ENCODE measurements around the gene TUBB2A.

Gene TUBB2A

DNA sequence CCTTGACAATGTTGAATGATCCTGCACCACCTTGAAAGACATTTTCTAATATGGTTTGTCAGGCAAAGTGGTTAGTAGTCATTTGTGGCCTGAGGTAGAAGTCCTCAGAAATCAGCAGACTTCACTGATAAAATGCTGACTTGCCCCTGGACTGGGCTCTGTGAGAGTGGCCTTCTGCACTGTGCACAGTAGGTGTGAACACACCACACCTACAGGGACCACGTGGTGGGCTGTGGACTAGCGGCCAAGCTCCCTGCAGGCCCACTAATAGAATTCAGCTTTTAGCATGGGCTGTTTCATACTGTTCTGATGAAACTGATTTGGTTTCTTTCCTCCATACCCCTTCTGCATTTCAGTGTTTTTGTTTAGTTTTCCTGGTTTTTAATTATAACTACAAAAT lies 31.5 kb downstream of the TUBB2A start:
- in situ Hi-C loops (cut with HindIII; ENCODE audit: low sequenced_read_pairs) = no loop called here

DNA sequence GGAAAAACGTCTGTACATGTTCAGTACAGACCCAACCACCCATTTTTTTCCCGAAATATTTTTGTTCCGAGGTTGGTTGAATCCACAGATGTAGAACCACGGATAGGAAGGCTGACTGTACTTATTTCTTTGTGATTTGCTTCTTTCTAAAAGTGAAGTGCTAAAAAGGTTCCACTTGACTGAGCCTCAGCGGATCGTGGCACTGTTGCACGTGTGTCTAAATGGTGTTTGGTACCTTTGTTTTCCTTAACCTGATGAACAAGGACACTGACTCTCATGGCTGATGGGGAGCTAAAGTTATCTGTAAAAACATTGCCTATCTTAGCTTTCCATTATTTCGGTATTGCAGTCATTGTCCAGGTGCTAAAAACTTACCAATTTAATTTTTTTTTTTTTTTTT lies 32.7 kb downstream of the TUBB2A start:
- in situ Hi-C loops (cut with HindIII; ENCODE audit: low sequenced_read_pairs) = no loop called here

DNA sequence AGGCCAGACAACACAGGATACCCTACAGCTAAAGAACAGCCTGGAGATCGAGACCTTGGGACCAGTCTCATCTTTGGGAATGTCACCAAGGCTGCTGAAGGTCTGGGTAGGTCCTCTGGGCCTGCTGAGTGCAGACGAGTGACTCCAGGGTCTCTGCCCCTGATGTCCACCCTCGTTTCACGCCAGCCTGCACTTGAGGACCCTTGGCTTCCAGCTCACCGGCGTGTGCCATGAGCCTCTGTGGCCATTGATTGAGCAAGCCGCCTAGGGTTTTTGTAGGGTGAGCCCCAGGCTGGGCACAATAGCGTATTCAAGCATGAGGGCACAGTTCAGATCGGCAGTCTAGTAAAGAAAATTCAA lies 34.5 kb downstream of the TUBB2A start:
- in situ Hi-C loops (cut with HindIII; ENCODE audit: low sequenced_read_pairs) = no loop called here

DNA sequence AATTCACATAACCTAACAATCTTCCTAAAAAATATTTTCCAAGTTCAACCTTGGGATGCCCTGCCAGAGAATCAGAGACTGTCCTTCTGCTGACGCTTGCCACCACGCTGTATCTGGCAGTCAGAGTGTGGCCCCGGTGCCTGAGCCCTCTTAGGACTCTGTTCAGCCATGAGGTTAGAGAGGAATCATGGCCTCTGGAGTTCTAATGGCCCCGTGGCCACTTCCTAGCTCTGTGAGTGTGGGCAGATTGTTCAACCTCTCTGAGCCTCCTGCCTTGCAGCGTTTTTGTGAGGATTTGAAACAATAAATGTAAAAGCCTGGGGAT lies 36.6 kb downstream of the TUBB2A start:
- in situ Hi-C loops (cut with HindIII; ENCODE audit: low sequenced_read_pairs) = no loop called here

DNA sequence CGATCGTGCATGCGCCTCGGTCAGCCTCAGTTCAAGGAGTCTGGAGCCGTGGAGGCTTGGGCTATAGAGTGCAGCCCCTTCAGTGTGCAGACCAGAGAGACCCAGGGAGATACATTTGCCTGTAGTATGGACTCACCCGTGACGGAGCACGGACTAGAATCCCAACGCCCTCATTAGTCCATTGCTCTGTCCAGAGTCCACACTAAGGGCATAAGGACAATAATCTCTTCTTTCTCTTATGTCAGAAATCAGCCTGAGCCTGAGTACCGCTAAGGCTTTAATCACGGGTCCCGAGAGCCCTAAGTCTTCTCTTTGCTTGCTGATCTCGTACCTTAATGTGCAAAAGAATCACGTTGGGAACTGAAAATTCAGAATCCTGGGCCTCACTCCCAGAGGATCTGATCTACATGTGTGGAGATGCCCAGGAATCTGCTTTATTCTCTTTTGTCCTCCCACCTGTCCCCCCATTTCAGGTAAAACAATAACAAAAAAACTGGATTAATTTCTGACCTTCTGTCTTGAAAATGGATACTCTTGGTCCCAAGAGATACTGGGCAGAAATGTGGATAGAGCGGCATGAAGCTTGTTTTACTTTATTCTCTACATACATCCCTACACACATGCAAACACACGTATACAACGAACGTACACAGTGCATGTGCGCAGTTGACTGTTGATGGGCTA lies 38.2 kb downstream of the TUBB2A start:
- in situ Hi-C loops (cut with HindIII; ENCODE audit: low sequenced_read_pairs) = no loop called here

DNA sequence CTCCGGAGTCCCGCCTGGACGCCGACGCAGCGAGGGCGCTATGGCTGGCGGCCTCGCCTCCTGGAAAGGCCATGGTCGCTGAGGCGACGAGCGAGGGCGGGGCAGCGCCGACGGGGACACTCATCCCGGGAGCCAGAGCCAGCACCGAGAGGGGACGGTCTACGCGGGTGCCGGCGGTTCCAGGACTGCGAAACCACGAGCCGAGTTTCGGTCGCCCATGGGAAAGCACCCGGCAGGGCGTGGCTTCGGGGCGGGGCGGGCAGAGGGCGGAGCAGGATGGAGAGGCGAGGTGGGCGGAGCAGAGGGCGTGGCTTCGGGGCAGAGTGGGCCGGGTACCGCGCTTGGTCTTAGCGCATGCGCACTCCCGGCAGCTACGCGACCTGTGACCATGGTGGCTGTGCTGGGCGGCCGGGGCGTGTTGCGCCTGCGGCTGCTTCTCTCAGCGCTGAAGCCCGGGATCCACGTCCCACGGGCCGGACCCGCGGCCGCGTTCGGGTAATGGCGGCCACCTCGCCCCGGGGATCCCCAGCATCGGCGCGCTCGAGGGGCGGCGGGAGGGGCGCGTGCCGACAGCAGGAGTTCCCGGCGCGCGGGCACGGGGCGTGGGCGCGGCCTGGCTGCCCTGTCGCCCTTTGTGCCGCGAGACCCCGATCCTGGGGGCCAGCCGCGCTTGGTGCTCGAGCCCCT lies 38.8 kb downstream of the TUBB2A start, which contains the start of gene BPHL:
BPHL (plus strand) TSS at position 359 of the 687 bp plus-strand sequence; CDS start at position 389, 30 bp downstream.
- in situ Hi-C loops (cut with HindIII; ENCODE audit: low sequenced_read_pairs) = no loop called here

GRCh38 chr6:3117912-3118352 lies 39.4 kb downstream of the TUBB2A start:
- in situ Hi-C loops (cut with HindIII; ENCODE audit: low sequenced_read_pairs) = no loop called here

- in situ Hi-C loops (cut with HindIII; ENCODE audit: low sequenced_read_pairs) = no loop called here
Measured at GRCh38 chr6:3114377-3114776, 43.0 kb downstream of the TUBB2A start.

- in situ Hi-C loops (cut with HindIII; ENCODE audit: low sequenced_read_pairs) = loop anchor here (5.0 kb wide), 1 partner anchor 97 kb away; no protein-coding TSS in a partner anchor
Measured at GRCh38 chr6:3109761-3110160, 47.6 kb downstream of the TUBB2A start.

DNA sequence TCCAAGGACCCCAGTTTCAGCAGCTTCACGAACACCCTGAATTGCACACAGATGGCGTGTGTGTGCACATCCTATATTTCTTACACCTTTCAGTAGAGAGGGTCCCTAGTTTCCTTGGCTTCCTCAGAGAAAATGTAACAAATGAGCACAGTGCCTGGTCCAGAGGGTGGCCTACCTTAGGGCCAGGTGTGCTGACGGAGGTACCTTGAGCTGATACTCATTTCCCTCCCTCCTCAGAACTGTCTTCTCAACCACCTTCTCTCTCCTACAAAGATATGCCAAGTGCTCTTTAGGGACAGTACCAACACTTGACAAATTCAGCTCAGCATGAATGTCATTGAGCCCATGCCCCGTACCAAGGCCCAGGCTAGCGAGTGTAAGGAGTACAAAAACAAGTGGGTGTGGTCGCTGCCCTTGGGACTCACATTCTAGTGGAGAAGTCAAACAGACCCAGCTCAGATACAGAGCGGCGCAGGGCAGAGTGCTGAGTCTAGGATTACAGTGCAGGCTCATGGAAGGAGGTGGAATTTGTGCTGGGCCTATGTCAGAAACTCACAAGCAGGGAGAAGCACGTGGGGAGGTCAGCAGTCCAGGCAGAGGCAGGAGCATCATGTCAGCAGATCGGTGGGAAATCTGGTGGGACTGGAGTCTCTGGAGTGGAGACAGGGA lies 48.5 kb downstream of the TUBB2A start:
- in situ Hi-C loops (cut with HindIII; ENCODE audit: low sequenced_read_pairs) = loop anchor here (5.0 kb wide), 1 partner anchor 97 kb away; no protein-coding TSS in a partner anchor

Measured in endothelial cell of hepatic sinusoid (primary cell).